ENCODE results near the gene ALK.

DNA sequence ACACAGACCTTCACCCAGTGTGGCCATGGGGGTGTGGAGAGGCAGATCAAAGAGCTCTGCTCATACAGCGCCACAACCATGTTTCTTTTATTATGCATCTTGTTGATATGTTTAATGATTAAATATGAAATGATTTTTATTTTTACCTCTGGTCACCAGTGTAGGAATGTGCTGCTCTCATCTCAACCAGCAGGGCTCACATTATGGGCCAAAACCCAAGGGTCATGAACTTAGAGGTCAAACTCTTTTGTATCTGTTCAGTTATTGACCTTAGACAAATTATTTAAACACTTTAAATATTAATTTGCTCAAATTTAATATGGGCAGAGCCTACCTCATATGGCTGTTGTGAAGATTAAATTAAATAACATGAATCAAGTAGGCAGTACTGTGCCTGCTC lies 386.2 kb downstream of the ALK start:
- TF ChIP-seq POLR2AphosphoS5 (IDR thresholded peaks at IDR 0.05; ENCODE audit: borderline replicate concordance, low read depth, low read length) (no peak), EZH2 (IDR thresholded peaks at IDR 0.05) (no peak), FOXP2 (optimal IDR thresholded peaks at IDR 0.05; ENCODE audit: control extremely low read depth, extremely low read length, insufficient read depth) (no peak)
